Type B pancreatic cell (in vitro differentiated cells): ENCODE measurements around the gene ZNF732. TPM values are rescaled to one million over a fixed set of nuclear protein-coding genes. Genes with fewer than 3 reads are reported as not detected.

Experiments
- DNase-seq: peaks from one replicate; pipeline ENCODE4 v3.0.0; 2021; ENCODE audit warnings: mixed read lengths; ENCODE audit not compliant: unreplicated experiment; ENCODE audit errors: extremely low spot score
- H3K27ac Mint-ChIP-seq: 2 replicates; pipeline ENCODE4 v1.8.0; 2021; ENCODE audit warnings: mild to moderate bottlenecking, mixed read lengths
- H3K27me3 Mint-ChIP-seq: 2 replicates; pipeline ENCODE4 v1.8.0; 2021; ENCODE audit warnings: mixed read lengths
- H3K36me3 Mint-ChIP-seq: 2 replicates; pipeline ENCODE4 v1.8.0; 2021; ENCODE audit warnings: mixed read lengths
- H3K4me1 Mint-ChIP-seq: one replicate; pipeline ENCODE4 v1.8.0; 2021; ENCODE audit warnings: mixed read lengths; ENCODE audit not compliant: unreplicated experiment
- H3K4me3 Mint-ChIP-seq: 2 replicates; pipeline ENCODE4 v1.8.0; 2021; ENCODE audit warnings: mild to moderate bottlenecking, mixed read lengths
- H3K9me3 Mint-ChIP-seq: 2 replicates; pipeline ENCODE4 v1.8.0; 2021; ENCODE audit warnings: mixed read lengths
- CTCF ChIP-seq: fragments of 200-600 bp; sonication (generic); conservative IDR thresholded peaks from 2 replicates; pipeline ENCODE4 v1.5.0; 2021; ENCODE audit warnings: antibody characterized with exemption, mild to moderate bottlenecking
- long read RNA-seq: library from polyadenylated mRNA; unstranded; transcript quantifications from one replicate; pipeline ENCODE4 v2.0.0, GENCODE V29; 2020
- total RNA-seq: library from RNA; stranded (reverse); gene quantifications from 2 replicates; pipeline ENCODE4 v1.2.1, GENCODE V29; 2021; ENCODE audit warnings: low replicate concordance

Gene ZNF732
- 1.7 and 2.7 TPM in 2 replicates for total RNA-seq
- long read RNA-seq, partial matches to known transcripts = 0 of 1 reads
- long read RNA-seq, other reads (novel, unspliced or antisense) = 1 of 1 reads

GRCh38 chr4:304969-305680, at the start of gene ZNF732:
ZNF732 (minus strand) TSS chr4:305474; CDS start chr4:305310, 164 bp downstream.
- TF ChIP-seq CTCF = no peak
- Mint-ChIP-seq H3K27ac (no peak within 1 kb of the TSS), H3K9me3 (peaks cover 10% of the 10 kb centered on the region), H3K27me3 (peaks cover 5% of the 10 kb centered on the region), H3K4me1 (no peaks in the 10 kb centered on the region), H3K36me3 (peaks cover 7% of the 10 kb centered on the region), H3K4me3 (peak within 1 kb of the TSS; percentile 87)
- no peak for DNase-seq

GRCh38 chr4:340011-340410, 34.7 kb upstream of the ZNF732 start:
- peaks cover 24% of the 10 kb centered on the region for H3K4me1 Mint-ChIP-seq
- H3K27me3 Mint-ChIP-seq = no peaks in the 10 kb centered on the region
- peaks cover 53% of the 10 kb centered on the region for H3K36me3 Mint-ChIP-seq
- peak overlapping the region; percentile 100 for H3K4me3 Mint-ChIP-seq
- H3K9me3 Mint-ChIP-seq = peaks cover 13% of the 10 kb centered on the region
- peak overlapping the region; percentile 23 for H3K27ac Mint-ChIP-seq
- no peak for DNase-seq
- TF ChIP-seq CTCF = peak; percentile 62

- no peaks in the 10 kb centered on the region for H3K27me3 Mint-ChIP-seq
- no peak for TF ChIP-seq CTCF
- peaks cover 24% of the 10 kb centered on the region for H3K4me1 Mint-ChIP-seq
- H3K36me3 Mint-ChIP-seq = peaks cover 46% of the 10 kb centered on the region
- H3K27ac Mint-ChIP-seq = peak overlapping the region; percentile 98
- no peak for DNase-seq
- H3K9me3 Mint-ChIP-seq = peaks cover 13% of the 10 kb centered on the region
- peak overlapping the region; percentile 100 for H3K4me3 Mint-ChIP-seq
Measured at GRCh38 chr4:338759-339097, 33.5 kb upstream of the ZNF732 start.

GRCh38 chr4:337932-338758, 32.9 kb upstream of the ZNF732 start:
- Mint-ChIP-seq H3K27me3 (no peaks in the 10 kb centered on the region), H3K27ac (peak overlapping the region; percentile 98), H3K4me1 (peaks cover 24% of the 10 kb centered on the region), H3K4me3 (peak overlapping the region; percentile 100), H3K36me3 (peaks cover 42% of the 10 kb centered on the region), H3K9me3 (peaks cover 13% of the 10 kb centered on the region)
- peak; percentile 77 for DNase-seq
- TF ChIP-seq CTCF = no peak

- peaks cover 24% of the 10 kb centered on the region for H3K4me1 Mint-ChIP-seq
- peak; percentile 94 for DNase-seq
- H3K4me3 Mint-ChIP-seq = peak within 1 kb of the TSS; percentile 100
- peak within 1 kb of the TSS; percentile 98 for H3K27ac Mint-ChIP-seq
- no peak for TF ChIP-seq CTCF
- H3K9me3 Mint-ChIP-seq = peaks cover 12% of the 10 kb centered on the region
- peaks cover 37% of the 10 kb centered on the region for H3K36me3 Mint-ChIP-seq
- no peaks in the 10 kb centered on the region for H3K27me3 Mint-ChIP-seq
Measured at GRCh38 chr4:337143-337931, 32.1 kb upstream of the ZNF732 start, which contains the start of gene ZNF141. ZNF141 (plus strand) TSS chr4:337814; CDS start chr4:337984, 170 bp downstream.
